Activated CD4-positive, CD25-positive, alpha-beta regulatory T cell treated with anti-CD3 and anti-CD28 coated beads, Interleukin-2, amount 50 U/mL, for 72 hours (primary cell): ENCODE results near the gene ALB.

Source experiments
- DNase-seq: peaks from one replicate; pipeline ENCODE4 v3.0.0; 2021

Gene ALB

DNA sequence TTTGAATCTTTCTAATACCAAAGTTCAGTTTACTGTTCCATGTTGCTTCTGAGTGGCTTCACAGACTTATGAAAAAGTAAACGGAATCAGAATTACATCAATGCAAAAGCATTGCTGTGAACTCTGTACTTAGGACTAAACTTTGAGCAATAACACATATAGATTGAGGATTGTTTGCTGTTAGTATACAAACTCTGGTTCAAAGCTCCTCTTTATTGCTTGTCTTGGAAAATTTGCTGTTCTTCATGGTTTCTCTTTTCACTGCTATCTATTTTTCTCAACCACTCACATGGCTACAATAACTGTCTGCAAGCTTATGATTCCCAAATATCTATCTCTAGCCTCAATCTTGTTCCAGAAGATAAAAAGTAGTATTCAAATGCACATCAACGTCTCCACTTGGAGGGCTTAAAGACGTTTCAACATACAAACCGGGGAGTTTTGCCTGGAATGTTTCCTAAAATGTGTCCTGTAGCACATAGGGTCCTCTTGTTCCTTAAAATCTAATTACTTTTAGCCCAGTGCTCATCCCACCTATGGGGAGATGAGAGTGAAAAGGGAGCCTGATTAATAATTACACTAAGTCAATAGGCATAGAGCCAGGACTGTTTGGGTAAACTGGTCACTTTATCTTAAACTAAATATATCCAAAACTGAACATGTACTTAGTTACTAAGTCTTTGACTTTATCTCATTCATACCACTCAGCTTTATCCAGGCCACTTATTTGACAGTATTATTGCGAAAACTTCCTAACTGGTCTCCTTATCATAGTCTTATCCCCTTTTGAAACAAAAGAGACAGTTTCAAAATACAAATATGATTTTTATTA is 28.3 kb downstream of the ALB start:
- no peak for DNase-seq

DNA sequence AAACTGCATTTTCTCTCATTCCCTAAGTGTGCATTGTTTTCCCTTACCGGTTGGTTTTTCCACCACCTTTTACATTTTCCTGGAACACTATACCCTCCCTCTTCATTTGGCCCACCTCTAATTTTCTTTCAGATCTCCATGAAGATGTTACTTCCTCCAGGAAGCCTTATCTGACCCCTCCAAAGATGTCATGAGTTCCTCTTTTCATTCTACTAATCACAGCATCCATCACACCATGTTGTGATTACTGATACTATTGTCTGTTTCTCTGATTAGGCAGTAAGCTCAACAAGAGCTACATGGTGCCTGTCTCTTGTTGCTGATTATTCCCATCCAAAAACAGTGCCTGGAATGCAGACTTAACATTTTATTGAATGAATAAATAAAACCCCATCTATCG is 29.1 kb downstream of the ALB start:
- DNase-seq = no peak

DNA sequence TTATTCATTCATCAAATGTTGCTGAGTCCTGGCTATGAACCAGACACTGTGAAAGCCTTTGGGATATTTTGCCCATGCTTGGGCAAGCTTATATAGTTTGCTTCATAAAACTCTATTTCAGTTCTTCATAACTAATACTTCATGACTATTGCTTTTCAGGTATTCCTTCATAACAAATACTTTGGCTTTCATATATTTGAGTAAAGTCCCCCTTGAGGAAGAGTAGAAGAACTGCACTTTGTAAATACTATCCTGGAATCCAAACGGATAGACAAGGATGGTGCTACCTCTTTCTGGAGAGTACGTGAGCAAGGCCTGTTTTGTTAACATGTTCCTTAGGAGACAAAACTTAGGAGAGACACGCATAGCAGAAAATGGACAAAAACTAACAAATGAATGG is 30.2 kb downstream of the ALB start:
- DNase-seq = no peak

DNA sequence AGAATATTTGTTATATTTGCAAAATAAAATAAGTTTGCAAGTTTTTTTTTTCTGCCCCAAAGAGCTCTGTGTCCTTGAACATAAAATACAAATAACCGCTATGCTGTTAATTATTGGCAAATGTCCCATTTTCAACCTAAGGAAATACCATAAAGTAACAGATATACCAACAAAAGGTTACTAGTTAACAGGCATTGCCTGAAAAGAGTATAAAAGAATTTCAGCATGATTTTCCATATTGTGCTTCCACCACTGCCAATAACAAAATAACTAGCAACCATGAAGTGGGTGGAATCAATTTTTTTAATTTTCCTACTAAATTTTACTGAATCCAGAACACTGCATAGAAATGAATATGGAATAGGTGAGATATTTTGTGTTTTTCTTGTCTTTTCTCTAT is 31.9 kb downstream of the ALB start, which contains the start of gene AFP:
Gene AFP (plus strand): TSS at position 238 of the 400 bp plus-strand sequence. CDS start 42 bp downstream, at position 280.
- DNase-seq = no peak

DNA sequence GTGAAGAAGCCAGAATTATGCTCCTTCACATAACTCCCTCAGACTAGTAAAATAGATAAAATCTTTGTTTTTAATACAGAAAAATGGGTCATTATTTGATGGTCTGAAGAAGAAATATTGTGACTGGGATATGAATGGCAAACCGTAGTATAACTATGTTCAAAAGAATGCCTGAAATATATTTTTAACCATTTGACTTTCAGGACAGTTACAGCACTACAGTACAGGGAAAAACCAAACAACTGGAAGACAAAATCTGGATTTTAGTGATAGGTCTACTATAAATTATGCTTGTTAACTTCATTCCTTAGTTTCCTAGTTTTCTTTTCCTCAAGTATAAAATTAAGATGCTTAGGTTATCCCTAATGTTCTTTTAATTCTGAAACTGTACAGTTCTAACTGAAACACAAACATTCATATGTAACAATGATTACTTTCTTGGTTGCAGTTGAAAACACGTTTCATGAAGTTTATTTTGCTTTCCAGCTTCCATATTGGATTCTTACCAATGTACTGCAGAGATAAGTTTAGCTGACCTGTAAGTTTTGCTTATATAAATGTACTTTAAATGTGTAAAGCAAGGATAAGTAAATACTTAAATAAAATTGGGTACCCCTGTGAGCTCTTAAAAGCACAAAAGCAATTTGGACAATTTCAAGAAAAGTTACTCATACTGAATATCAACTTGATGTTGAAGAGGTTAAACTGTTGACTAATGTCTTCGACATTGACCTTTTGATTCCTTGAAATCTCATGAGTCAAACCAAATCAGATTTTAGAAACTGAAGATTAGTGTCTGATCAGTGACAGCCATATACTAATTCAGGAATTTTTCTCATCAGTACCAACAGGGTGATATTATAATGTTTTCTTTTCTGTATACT is 32.8 kb downstream of the ALB start:
- DNase-seq = no peak

DNA sequence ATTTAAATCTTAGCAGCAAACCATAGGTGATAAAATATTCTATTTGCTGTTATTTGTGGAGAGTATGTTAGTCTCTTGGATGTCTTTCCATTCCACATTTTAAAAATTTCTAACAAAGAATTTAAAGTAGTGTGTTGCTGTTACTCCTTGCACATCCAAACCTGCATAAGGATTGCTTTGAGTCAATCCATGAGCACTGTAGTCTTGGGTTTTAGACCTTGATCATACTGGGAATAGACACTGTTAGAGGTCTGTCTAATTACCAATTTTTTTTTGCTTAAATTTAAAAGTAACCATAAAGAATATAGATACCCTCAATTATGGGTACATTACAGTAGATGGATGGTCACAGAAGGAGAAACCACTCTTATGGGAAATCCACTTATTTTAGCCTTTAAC is 33.5 kb downstream of the ALB start:
- DNase-seq = no peak

DNA sequence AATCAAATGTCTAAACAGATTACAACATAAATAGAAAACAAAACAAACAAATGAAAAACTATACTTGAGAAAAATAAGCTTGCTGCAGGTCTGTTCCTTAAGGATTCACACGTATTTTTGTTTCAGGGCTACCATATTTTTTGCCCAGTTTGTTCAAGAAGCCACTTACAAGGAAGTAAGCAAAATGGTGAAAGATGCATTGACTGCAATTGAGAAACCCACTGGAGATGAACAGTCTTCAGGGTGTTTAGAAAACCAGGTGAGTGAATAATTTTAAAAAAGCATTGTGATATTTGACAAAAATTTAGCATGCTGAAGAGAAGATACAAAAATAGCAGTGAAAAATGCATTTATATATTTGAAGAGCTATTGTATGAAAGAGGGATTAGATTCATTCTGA is 34.0 kb downstream of the ALB start:
- DNase-seq = no peak

DNA sequence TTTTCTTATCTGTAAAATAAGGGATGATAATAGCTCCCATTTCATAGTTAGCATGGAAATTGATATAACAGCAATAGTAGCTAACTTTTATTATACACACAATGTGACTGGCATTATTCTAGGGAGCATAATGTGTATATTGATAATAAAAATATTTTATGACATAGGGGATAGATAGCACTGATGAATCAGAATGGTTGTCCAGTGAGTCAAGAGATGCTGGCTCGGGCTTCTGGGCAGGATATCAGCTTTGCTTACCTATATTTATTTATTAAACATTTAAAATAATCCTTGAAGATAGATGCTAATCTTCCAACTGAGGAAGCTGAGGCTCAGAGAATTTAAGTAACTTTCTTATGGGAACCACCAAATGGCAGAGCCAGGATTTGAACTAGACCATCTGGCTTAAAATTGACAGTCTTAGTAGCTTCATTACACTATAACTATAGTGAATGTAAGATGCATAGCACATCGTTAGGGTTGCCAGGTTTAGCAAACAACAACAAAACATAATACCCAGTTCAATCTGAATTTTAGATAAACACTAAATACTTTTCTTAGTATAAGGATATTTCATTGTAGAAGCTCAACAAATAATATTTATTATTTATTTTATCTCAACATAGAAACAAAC is 34.6 kb downstream of the ALB start:
- DNase-seq = no peak

DNA sequence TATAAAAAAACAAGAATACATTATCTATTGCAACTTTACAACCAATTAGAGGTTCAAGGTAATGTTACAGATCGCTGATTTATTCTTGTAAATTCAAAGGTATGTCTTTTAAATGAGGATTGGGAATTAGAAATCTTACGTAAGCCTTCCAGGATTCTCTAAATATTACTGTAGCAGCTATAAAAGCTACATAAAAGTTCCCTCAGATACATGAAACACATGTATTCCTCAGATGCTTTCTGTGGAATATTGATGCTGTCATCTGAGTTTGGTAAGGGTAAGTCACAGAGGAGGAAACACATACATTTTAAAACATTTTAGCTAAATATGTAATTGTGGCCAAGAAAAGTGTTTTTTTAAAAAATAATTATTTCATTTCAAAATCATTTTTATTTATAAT is 35.4 kb downstream of the ALB start:
- no peak for DNase-seq

DNA sequence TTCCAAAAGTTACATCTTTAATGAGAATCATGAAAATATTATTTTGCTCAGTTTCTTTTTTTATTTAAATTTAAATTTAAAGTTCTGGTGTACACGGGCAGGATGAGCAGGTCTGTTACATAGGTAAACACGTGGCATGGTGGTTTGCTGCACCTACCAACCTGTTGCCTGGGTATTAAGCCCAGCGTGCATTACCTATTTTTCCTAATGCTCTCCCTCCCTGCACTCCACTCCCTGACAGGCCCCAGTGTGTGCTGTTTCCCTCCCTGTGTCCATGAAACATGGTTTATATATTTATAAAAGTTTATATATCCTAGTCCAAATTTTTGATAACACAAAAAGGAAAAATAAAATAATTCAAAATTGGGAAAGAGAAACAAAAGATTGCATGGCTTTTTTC is 35.9 kb downstream of the ALB start:
- DNase-seq = no peak

DNA sequence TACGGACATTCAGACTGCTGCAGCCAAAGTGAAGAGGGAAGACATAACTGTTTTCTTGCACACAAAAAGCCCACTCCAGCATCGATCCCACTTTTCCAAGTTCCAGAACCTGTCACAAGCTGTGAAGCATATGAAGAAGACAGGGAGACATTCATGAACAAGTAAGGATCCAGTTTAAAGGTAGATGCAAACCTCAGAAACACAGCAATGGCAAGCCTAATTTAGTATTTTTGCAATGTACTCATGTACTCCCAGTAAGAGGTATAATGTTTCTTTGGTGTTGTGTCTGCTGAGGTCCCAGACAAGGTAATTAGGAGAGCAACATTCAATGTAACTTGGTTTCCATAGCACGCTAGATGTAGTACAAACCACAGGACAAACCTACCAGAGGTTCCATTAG is 36.6 kb downstream of the ALB start:
- no peak for DNase-seq

DNA sequence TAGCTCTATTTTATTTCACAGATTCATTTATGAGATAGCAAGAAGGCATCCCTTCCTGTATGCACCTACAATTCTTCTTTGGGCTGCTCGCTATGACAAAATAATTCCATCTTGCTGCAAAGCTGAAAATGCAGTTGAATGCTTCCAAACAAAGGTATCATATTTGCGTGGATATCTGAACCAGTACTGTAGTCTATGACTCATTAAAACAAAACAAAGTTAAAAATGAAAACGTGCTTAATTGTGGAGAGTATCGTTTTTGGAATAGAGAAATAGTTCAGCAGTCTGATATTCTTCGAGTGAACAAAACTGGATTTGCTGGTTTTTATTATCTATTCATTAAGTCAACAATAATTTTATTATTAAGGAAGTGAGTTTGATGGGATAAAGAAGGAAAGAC is 38.2 kb downstream of the ALB start:
- DNase-seq = no peak

DNA sequence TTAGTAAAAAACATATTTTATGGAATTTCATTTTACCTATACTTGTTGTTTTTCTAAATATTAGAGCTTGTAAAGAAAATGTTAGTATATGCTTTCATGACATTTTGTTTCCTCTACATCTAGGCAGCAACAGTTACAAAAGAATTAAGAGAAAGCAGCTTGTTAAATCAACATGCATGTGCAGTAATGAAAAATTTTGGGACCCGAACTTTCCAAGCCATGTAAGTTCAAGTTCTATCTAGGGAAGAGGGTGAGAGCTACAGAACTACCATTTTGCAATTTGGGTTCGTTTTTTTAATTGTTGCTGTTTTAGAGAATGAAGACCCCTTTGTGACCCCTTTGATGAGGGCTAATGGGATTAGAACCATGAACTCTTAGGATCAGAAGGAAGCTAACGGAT is 39.1 kb downstream of the ALB start:
- DNase-seq = no peak

DNA sequence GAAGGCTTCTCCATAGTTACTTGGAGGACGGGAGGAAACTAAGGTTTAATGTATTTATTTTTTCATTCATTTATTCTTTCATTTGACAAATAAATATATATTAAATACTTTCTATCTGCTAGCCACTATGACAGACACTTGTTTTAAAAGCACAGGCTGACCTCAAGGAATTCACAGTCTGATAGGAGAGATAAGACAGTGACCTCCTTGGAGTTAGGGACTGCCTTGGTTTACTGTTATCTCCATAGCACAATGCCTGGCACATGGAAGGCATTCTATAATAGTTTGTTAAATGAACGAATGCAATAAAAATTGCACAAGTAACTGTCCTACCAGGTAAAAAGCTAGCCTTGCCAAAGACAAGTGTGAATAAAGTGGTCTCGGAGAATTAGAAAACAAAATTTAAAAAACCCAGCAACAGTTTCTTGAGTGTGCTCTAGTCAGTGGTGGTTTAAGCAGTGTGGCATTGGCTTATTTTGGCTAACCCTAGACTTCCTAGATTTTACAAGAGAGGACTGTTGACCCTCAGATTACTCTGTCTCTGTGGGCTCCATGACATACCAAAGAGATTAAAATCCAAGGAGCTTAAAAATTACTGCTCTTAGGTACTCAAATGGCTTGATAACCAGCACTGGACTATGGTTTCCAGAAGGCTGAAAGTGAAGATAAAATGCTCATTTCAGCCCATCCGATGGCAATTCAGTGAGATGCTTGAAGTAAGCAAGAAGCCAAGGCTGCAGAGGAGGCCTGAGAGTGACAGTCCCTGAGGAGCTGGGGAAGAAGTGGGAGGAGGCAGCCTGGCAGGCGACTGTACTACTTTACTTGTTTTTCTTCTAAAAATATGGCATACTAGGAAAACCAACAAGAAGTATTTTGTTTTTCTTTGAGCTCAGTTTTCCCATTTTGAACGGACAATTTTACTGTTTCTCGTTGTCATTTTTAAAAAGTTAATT is 41.6 kb downstream of the ALB start:
- DNase-seq = no peak

DNA sequence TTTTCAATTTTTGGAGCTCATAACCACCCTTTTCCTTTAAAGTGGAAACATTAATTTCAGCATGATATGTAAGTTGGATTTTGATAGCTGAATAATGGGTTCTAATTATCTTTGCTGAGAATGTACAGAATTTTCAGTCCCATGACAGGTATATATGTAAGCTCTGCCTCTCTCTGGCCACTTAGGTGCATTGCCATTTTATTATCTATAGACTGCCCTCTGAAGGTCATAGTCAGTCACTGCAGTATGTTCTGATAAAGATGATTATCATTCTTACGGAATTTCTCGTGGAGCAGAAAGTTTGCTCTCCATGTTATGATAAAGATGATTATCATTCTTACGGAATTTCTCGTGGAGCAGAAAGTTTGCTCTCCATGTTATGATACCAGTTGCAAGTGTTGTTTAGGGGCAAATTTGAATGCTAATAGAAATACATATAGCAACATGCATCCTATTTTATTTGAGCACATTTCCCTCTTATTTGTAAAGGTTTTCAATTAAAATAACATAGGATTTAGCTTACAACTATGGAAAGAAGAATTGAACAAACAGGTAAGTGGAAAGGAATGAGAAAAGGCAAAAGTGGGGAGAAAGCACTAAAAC is 42.4 kb downstream of the ALB start:
- no peak for DNase-seq

DNA sequence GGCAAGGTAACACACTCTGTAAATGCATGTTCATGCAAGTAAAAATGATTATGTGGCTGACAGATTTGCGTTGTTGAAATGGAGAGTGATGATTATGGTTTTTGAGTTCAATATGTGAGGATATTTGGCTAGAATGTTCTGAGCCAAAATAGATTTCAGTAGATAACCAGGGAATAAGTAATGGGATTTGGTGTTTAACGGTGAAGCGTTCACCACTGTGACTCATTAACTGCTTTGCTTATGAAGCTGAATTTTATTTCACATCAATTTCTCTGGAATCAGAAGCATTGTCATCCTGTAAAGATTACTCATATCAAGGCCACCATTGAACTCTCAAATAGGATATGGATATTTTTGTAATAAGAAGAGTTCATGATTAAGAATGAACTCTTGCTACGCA is 43.6 kb downstream of the ALB start:
- no peak for DNase-seq

DNA sequence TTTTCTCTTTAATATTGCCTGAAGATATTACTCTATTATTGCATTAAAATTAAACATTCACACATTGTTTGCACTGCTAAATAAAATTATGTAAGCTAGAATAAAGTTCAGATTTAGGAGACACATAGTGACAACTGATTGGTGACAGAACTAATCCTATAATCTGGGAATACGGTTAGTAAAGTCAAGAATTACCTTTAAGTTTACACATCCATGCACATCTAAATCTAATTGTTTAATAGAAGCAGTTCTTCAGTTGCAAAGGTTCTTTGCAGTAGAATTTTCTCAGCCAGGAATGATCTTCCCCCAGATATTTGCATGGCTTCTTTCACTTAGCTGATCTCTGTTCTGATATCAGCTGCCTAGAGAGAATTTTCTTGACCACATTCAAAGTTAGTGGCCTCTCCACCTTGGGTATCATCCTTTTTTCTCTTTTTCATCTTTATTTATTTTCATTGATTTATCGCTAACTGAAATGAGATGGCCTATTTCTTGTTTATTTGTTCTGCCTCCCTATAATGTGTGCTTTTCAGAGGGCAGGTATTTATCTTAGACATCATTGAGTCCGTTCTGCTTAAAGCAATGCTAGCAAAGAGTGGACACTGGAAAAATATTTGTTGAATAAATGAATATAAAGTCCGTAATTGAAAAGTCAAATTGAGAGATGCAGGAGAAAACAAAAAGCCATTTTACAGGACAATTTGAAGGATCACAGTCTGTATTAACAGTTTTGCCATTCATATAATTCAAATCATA is 44.5 kb downstream of the ALB start:
- DNase-seq = no peak

DNA sequence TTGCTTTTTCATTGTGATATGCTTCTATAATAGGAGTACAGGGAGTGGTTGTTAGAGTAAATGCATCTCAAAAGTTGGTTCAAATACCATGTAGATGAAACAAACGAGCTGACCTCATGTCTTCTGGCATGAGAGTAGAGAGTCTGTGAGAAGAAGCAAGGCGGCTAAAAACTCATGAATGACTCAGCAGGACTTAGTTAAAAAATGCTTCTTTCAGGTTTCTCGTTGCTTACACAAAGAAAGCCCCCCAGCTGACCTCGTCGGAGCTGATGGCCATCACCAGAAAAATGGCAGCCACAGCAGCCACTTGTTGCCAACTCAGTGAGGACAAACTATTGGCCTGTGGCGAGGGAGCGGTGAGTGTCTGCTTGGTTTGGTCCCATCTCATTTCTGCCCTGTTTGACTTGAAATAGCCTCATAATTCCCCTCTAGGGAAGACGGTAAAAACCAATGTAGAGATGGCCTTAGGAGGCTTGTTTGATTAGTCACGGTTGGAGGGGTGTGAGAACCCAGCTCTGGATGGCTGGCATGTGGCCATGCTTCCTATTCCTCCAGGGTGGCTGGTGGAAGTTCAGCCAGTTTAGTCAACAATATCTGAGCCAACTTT is 46.4 kb downstream of the ALB start:
- DNase-seq = no peak

DNA sequence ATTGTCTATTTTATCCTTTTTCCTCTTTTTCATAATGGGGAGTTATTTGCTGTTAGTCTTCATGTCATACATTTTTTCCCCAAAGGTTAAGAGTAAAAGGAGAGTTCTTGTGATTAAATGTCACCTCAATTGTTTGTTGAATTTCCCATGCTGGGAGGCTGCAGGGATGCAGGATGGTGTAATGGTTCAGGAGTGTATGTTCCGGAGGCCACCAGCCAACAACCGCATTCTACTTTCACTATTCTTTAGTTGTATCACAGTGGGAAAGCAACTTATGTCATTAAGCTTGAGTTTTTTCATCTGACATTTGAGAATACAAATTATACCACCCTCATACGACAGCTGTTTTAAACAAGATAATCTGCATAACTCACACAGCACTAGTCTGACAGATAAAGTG is 47.3 kb downstream of the ALB start:
- DNase-seq = no peak

DNA sequence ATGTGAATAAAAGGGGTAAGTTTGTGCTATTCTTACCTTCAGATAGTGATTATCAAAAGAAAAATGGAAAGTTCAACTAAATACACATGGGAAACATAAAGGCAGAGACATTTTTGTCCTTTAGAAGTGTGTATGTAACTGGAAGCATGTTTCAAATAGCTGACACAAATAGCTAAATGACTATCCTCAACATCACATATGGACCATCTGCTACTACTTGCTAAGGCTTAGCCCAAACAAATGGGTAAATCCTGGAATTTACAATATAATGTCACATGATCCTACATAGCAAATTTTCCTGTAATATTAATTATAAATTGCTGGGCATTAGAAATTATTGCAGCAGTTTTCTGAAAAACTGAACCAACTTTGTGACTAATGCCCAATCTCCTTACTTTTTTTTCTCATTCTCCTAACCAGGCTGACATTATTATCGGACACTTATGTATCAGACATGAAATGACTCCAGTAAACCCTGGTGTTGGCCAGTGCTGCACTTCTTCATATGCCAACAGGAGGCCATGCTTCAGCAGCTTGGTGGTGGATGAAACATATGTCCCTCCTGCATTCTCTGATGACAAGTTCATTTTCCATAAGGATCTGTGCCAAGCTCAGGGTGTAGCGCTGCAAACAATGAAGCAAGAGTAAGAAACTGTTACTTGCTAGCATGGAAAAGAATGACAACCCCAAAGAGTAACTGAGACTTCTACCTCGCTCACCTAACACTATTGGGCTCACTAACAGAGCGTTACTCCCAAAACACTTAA is 48.1 kb downstream of the ALB start:
- DNase-seq = no peak
